Endodermal cell (in vitro differentiated cells): Measurements from ENCODE around the gene GALNT18. TPM values are rescaled to one million over a fixed set of nuclear protein-coding genes. Genes with fewer than 3 reads are reported as not detected.
A peak's percentile ranks its signal among the peaks of the same experiment; 100 is the strongest.

Experiments used
- DNase-seq: peaks from one replicate; pipeline ENCODE4 v3.0.0-alpha.2; 2017
- H3K27ac ChIP-seq: 2 replicates; pipeline ENCODE4 v1.5.1; 2013; ENCODE audit warnings: mild to moderate bottlenecking, low read depth, low read length, moderate library complexity
- H3K27me3 ChIP-seq: 2 replicates; pipeline ENCODE4 v1.6.1; 2013; ENCODE audit warnings: mild to moderate bottlenecking, low read length, moderate library complexity; ENCODE audit not compliant: insufficient read depth, control insufficient read depth, poor library complexity, severe bottlenecking
- H3K36me3 ChIP-seq: 2 replicates; pipeline ENCODE4 v1.7.0; 2013; ENCODE audit warnings: mild to moderate bottlenecking, low read length, moderate library complexity; ENCODE audit not compliant: control insufficient read depth, insufficient read depth
- H3K4me1 ChIP-seq: one replicate; pipeline ENCODE4 v1.7.0; 2013; ENCODE audit warnings: low read length; ENCODE audit not compliant: control insufficient read depth, insufficient read depth
- H3K4me3 ChIP-seq: 2 replicates; pipeline ENCODE4 v1.5.1; 2013; ENCODE audit warnings: mild to moderate bottlenecking, low read length, moderate library complexity
- H3K9ac ChIP-seq: 2 replicates; pipeline ENCODE4 v1.6.1; 2013; ENCODE audit warnings: mild to moderate bottlenecking, low read length, moderate library complexity; ENCODE audit not compliant: poor library complexity, severe bottlenecking; ENCODE audit errors: extremely low read depth
- H3K9me3 ChIP-seq: 2 replicates; pipeline ENCODE4 v1.6.1; 2013; ENCODE audit warnings: mild to moderate bottlenecking, low read length, moderate library complexity; ENCODE audit not compliant: control insufficient read depth
- H3K27ac Mint-ChIP-seq: 2 replicates; pipeline ENCODE4 v1.8.0; 2020; ENCODE audit warnings: mixed read lengths
- H3K27me3 Mint-ChIP-seq: 2 replicates; pipeline ENCODE4 v1.8.0; 2021; ENCODE audit warnings: mild to moderate bottlenecking, mixed read lengths; ENCODE audit not compliant: insufficient read depth
- H3K36me3 Mint-ChIP-seq: 2 replicates; pipeline ENCODE4 v1.8.0; 2020; ENCODE audit warnings: low read depth, mixed read lengths
- H3K4me1 Mint-ChIP-seq: 2 replicates; pipeline ENCODE4 v1.8.0; 2020; ENCODE audit warnings: mixed read lengths
- H3K4me3 Mint-ChIP-seq: 2 replicates; pipeline ENCODE4 v1.8.0; 2020; ENCODE audit warnings: mild to moderate bottlenecking, moderate library complexity, mixed read lengths
- H3K9me3 Mint-ChIP-seq: 2 replicates; pipeline ENCODE4 v1.8.0; 2020; ENCODE audit warnings: mild to moderate bottlenecking, mixed read lengths
- WGBS, 2 experiments: methylation state at CpG; one replicate each; pipeline versions ENCODE4 v1.1.5 to v1.1.7; 2013; ENCODE audit warnings: missing lambda C conversion rate in 2 of 2, mixed read lengths in 1 of 2; ENCODE audit not compliant: insufficient coverage in 1 of 2, insufficient read length in 1 of 2; 5-methylcytosine and 5-hydroxymethylcytosine counted together
- total RNA-seq, 2 donors: library from RNA; stranded (reverse); fragmentation: NEBNext Ultra II Directional in 1 of 2; extraction: Animal tissue kit (Norgen Biotek cat#: 25700) in 1 of 2; gene quantifications; 2 replicates in 1 of 2; 3 replicates in 1 of 2; pipeline ENCODE4 v1.2.1, GENCODE V29; 2021
- TF ChIP-seq, protein P1 (sequence below): fragments of 200-600 bp; sonication (generic); conservative IDR thresholded peaks from 2 replicates; pipeline ENCODE4 v1.5.0; 2021; ENCODE audit warnings: antibody characterized with exemption, mild to moderate bottlenecking

Gene GALNT18
- total RNA-seq, 2 donors from 2014 or later: 5.1 to 9.9 TPM

DNA sequence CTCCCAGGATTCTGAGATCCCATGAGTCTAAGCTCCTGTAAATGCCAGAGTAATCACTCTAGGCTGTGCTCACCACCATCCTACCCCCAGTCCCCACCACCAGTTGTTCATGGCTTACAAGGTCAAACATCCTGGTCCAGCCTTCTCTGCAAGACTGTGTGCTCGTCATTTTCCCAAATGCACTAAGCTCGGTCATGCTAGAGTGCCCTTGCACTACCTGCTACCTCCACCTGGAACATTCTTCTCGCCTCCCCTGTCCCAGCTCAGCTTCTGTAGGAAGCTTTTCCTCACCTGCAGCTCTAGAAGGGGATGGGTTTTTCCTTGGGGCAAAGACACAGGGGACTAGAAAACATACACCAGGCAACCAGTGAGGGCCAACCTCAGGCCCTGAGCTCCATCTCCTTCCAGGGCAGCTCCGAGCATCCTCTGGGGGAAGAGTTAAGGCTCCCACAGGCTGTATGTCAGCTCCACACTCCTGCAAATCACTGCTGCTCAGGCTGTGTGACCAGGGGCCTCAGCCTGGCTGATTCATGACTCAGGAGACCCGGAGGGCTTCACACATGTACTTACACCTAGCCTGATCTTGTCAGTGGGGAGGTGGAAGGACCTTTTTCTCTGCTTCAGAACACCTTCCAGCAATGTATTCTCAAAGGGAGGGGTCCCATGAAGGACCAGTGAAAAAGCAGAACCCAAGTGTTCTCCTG is 231.6 kb downstream of the GALNT18 start:
- TF ChIP-seq, protein P1, sequence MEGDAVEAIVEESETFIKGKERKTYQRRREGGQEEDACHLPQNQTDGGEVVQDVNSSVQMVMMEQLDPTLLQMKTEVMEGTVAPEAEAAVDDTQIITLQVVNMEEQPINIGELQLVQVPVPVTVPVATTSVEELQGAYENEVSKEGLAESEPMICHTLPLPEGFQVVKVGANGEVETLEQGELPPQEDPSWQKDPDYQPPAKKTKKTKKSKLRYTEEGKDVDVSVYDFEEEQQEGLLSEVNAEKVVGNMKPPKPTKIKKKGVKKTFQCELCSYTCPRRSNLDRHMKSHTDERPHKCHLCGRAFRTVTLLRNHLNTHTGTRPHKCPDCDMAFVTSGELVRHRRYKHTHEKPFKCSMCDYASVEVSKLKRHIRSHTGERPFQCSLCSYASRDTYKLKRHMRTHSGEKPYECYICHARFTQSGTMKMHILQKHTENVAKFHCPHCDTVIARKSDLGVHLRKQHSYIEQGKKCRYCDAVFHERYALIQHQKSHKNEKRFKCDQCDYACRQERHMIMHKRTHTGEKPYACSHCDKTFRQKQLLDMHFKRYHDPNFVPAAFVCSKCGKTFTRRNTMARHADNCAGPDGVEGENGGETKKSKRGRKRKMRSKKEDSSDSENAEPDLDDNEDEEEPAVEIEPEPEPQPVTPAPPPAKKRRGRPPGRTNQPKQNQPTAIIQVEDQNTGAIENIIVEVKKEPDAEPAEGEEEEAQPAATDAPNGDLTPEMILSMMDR: peak; percentile 42
- H3K27ac Mint-ChIP-seq: no peak overlapping the region
- 87 to 93% methylated on average over 3 to 5 of the region's 5 CpGs for WGBS, 2 experiments
- Histone ChIP-seq H3K4me3 (no peak overlapping the region), H3K9ac (no peak overlapping the region), H3K27ac (no peak overlapping the region), H3K27me3 (peaks cover 28% of the 10 kb centered on the region), H3K36me3 (no peaks in the 10 kb centered on the region), H3K4me1 (peaks cover 6% of the 10 kb centered on the region), H3K9me3 (no peaks in the 10 kb centered on the region)
- DNase-seq: no peak
- no peaks in the 10 kb centered on the region for H3K9me3 Mint-ChIP-seq
- no peaks in the 10 kb centered on the region for H3K36me3 Mint-ChIP-seq
- peaks cover 21% of the 10 kb centered on the region for H3K4me1 Mint-ChIP-seq
- no peak overlapping the region for H3K4me3 Mint-ChIP-seq
- H3K27me3 Mint-ChIP-seq: peaks cover 59% of the 10 kb centered on the region

DNA sequence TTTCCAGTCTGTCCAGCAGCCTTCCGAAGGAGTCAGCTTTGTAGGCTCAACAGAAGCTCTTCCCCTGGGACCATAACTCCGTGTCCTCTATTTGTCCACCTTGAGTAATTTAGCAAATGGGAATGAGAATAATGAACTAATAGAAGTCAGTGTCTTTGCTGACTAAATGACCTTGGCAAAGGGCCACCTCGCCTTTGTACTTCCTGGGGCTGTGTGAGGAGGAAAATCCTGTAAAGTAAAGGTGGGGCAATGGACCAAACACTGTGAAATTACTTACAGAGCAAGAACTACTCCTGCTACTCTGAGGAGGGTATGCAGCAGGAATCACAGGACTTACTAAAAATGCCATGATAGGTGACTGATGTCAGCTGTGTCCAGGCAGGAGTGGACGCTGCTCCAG is 232.6 kb downstream of the GALNT18 start:
- no peak overlapping the region for H3K9ac ChIP-seq
- H3K27ac Mint-ChIP-seq: no peak overlapping the region
- H3K27ac ChIP-seq: no peak overlapping the region
- TF ChIP-seq, protein P1: no peak
- peak; percentile 20 for DNase-seq
- WGBS, 2 experiments: 87 to 93% methylated on average over 3 to 4 of the region's 4 CpGs
- H3K27me3 Mint-ChIP-seq: peaks cover 55% of the 10 kb centered on the region
- peaks cover 1% of the 10 kb centered on the region for H3K36me3 Mint-ChIP-seq
- H3K4me3 ChIP-seq: no peak overlapping the region
- H3K9me3 Mint-ChIP-seq: peaks cover 8% of the 10 kb centered on the region
- H3K27me3 ChIP-seq: peaks cover 21% of the 10 kb centered on the region
- H3K9me3 ChIP-seq: no peaks in the 10 kb centered on the region
- H3K4me3 Mint-ChIP-seq: no peak overlapping the region
- no peaks in the 10 kb centered on the region for H3K36me3 ChIP-seq
- peaks cover 6% of the 10 kb centered on the region for H3K4me1 ChIP-seq
- H3K4me1 Mint-ChIP-seq: peaks cover 21% of the 10 kb centered on the region

DNA sequence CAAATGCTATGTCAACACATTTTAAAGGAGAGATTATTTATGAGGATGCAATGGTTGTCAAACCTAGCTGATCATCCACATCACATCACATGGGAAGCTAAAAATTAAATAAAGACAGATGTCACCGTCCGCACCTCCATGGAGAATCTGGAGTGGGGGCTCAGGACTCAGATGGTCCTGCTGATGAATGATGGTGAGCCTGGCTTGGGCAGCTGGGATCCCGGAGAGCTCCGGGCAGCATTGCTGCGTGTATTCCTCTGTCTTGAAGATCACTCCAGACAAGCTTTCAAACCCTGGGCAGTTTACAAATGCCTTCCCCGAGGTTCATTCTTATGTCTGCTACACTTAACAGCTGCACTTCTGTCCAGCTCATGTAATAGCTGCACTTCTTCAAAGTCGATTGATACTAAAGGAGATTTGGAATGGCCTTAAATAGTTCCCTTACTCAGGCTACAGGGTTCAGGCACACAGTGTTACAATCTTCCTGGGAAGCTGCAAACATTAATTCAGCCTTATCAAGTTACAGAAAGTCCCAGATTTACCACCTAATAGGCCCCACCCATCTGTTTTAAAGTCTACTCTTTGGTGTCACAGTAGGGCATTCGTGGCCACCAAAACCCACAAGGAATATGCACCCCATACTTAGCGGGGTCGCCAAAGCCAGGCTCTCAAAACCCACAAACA is 234.0 kb downstream of the GALNT18 start:
- Mint-ChIP-seq H3K27ac (no peak overlapping the region), H3K36me3 (peaks cover 1% of the 10 kb centered on the region), H3K4me1 (peaks cover 21% of the 10 kb centered on the region), H3K4me3 (no peak overlapping the region), H3K9me3 (peaks cover 18% of the 10 kb centered on the region), H3K27me3 (peaks cover 53% of the 10 kb centered on the region)
- Histone ChIP-seq H3K27ac (no peak overlapping the region), H3K4me1 (peaks cover 6% of the 10 kb centered on the region), H3K27me3 (peaks cover 15% of the 10 kb centered on the region), H3K9ac (no peak overlapping the region), H3K36me3 (no peaks in the 10 kb centered on the region), H3K9me3 (no peaks in the 10 kb centered on the region), H3K4me3 (no peak overlapping the region)
- 90 to 92% methylated on average over 4 to 10 of the region's 10 CpGs for WGBS, 2 experiments
- TF ChIP-seq, protein P1: no peak
- peak; percentile 42 for DNase-seq
